GM19455 (cell line): ENCODE measurements around the gene MRPL49.
"Not testable (repeated sequence)": the region's sequence is repeated elsewhere in the genome, so short reads cannot be mapped to it uniquely, and the experiment has no call there.

Experiments used
- ATAC-seq: cut with Tn5 transposase; IDR thresholded peaks from one replicate; pipeline ENCODE4 v1.9.1; 2021; ENCODE audit not compliant: unreplicated experiment

Gene MRPL49

DNA sequence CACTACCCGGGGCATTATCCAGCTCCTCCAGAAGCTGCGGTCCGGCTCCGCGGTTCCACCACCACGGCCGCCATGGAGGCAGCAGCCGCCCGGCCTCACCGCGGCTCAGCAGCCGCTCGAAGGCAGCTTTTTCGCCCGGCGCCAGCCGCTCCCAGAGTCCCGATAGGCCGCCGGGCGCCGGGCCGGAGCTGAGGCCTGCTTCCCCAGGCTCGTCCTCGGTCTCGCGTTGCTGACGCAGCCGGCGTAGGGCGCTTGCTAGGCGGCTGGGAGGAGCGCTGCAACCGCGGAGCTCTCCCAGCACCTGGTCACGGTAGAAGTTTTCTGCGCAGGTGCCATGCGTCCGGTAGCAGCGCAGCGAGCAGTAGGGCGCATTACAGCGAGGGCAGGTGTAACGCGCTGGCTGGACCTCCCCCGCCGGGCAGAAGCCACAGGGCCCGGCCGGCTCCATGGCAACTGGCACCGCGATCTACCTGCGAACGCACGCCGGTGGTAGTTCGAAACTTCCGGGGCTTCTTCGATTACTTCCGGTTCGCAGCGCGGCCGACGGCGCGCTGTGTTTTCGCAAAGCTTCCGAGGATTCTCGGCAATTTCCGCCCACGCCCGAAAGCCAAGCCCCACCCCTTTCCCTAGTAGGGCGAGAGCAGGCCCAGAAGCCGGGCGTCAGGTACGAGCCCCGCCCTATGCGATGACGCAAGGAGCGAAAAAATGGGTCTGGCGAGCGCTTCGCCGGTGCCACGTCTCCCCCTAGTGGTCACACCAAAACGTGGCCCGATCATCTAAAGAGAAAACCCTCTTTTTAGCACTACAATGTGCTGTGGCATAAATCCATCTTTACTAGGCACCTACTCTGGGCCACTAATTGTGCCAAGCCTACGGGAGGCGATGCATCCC is 4.7 kb upstream of the MRPL49 start, which contains the start of gene ZNHIT2:
Gene ZNHIT2, minus strand, starts transcription at position 496 of the 891 bp plus-strand sequence. Its CDS starts 48 bp downstream, at position 448.
- ATAC-seq, result peak; percentile 48

DNA sequence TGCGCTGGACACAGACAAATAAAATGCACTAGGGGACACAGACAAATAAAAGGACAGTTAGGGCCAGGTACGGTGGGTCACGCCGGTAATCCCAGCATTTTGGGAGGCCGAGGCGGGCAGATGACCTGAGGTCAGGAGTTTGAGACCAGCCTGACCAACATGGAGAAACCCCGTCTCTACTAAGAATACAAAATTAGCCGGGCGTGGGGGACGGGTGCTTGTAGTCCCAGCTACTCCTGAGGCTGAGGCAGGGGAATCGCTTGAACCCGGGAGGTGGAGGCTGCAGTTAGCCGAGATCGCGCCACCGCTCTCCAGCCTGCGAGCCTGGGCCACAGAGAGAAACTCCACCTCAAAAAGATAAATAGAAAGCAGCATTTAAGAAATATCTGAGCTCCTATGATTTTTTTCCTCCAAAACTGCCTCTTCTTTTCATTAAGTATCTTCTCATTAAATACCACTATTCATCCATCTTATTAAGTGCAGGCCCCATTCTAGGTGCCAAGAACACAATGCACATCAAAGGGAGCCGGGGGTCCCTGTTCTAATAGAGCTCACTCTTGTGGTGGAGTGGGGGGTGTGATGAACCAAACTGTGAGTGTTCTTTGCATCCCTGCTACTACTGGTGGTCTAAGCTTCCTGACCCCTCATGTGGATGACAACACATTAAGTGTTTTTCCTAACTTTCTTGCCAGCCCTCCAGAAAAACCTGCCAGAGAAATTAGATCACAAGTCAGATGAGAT is 3.9 kb upstream of the MRPL49 start:
- ATAC-seq, result no peak

DNA sequence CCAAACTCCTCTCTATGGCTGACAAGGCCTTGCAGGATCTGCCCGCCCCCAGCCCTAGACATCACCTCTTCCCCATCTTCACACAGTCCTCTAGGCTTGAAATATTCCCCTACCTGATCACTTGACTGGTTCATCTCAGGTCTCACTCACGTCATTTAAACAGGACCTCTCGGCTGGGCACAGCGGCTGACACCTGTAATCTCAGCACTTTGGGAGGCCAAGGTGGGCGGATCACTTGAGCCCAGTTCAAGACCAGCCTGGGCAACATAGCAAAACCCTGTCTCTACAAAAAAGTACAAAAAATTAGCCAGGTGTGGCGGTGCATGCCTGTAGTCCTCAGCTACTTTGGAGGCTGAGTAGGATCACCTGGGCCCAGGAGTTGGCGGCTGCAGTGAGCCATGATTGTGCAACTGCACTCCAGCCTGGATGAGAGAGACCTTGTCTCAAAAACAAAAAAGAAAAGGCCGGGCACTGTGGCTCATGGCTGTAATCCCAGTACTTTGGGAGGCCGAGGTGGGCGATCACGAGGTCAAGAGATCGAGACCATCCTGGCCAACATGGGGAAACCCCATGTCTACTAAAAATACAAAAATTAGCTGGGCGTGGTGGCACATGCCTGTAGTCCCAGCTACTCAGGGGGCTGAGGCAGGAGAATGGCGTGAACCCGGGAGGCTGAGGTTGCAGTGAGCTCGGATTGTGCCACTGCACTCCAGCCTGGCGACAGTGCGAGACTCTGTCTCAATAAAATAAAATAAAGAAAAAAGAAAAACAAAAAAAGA is 3.0 kb upstream of the MRPL49 start:
- not testable (repeated sequence) for ATAC-seq

- ATAC-seq, result no peak
These were observed 2.5 kb upstream of the MRPL49 start for GRCh38 chr11:65119670-65119995.

GRCh38 chr11:65120831-65121230 is 1.3 kb upstream of the MRPL49 start:
- ATAC-seq, result no peak

- no peak for ATAC-seq
These were observed 665 bp upstream of the MRPL49 start for GRCh38 chr11:65121447-65121864.

- no peak for ATAC-seq
These were observed 2.5 kb downstream of the MRPL49 start for GRCh38 chr11:65124480-65125196.

DNA sequence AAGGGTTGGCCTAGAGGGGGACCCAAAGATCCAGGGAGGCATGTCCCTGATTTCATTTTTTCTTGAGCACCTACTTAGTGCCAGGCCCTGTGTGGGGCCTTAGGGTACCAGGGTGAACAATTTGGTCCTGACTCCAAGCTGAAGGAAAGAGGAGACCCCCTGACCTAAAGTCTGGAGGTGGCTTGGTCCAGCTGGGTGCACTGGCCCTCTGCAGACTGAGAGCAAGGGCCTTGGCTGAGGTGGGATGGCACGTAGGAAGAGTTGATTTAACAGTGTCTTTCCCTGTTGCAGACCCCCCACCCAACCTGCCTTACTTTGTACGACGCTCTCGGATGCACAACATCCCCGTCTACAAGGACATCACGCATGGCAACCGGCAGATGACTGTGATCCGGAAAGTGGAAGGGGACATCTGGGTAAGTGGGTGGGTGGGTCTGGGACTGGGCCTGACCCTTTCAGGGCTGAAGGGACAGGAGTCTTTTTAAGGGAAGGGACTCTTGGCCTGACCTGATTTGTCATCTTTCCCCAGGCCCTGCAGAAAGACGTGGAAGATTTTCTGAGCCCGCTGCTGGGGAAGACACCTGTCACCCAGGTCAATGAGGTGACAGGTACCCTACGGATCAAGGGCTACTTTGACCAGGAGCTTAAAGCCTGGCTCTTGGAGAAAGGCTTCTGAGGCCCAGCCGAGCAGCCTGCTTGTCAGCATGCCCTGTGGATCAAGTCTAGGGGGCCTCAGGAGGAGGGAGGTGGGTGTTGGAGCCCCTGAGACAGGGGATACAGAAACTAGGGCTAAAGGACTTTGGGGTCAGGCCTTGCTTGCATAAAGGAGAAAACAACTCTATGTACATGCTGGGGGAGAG is 3.3 kb downstream of the MRPL49 start:
- ATAC-seq, result no peak

DNA sequence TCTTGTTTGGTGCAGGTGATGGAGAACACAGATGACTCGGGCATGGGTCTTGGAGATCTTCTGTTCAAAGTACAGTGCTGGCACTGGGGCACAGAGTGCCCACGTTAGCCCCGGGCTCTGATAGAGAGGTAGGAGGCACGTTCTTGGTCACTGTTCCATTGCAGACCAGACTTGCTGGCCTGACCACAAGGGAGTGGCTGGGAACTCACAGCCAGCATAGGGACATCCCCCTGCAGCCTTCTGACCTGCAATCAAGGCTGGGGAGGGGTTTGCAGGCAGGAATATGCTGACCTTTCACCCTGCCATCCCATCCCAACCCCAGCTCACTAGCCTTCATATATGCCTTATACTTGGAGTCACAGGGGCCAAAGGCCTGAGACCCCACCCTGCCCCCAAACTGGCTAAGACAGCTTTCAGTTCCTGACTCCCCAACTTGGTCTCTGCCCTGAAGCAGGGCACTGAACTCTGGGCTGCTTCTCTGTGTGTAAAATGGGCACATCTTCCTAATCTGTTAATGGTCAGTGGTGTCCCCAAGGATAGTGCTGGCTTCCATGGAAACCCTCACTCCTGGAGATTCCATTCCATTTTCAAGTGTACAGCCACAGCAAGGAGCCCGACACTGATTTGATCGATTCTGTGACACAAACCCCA is 4.6 kb downstream of the MRPL49 start:
- no peak for ATAC-seq

DNA sequence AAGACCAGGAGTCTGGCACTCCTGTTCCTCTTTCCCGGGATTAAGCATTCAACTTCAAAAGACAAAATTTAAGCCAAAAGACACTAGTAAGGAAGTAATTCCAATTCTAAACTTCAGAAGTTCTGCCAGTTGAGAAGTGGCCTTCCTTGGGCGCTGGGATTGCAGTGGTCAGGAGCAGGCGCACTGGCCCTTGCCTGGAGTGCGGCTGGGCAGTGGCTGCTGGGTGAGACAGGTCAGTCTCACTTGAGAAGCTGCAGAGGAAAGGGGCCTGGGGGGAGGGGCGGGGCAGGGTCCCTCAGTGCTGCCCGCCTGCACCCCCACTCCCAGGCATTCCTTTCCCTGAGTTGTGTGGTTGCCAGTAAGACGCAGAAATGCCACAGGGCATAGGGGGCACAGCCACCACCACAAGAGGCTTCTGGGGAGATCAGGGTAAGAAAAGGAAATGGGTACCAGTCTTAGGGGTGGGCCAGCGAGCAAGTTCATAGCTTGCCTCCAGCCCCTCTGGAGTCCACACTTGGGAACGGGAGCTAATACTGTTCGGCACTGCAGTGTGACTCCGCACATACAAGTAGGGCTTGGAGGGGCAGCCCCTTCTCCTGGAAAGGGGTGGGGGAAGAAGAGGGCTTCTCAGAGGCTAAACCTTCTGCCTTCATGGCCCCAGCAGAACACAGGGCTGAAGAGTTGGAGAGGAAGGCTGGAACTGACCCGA is 5.5 kb downstream of the MRPL49 start:
- ATAC-seq, result no peak

DNA sequence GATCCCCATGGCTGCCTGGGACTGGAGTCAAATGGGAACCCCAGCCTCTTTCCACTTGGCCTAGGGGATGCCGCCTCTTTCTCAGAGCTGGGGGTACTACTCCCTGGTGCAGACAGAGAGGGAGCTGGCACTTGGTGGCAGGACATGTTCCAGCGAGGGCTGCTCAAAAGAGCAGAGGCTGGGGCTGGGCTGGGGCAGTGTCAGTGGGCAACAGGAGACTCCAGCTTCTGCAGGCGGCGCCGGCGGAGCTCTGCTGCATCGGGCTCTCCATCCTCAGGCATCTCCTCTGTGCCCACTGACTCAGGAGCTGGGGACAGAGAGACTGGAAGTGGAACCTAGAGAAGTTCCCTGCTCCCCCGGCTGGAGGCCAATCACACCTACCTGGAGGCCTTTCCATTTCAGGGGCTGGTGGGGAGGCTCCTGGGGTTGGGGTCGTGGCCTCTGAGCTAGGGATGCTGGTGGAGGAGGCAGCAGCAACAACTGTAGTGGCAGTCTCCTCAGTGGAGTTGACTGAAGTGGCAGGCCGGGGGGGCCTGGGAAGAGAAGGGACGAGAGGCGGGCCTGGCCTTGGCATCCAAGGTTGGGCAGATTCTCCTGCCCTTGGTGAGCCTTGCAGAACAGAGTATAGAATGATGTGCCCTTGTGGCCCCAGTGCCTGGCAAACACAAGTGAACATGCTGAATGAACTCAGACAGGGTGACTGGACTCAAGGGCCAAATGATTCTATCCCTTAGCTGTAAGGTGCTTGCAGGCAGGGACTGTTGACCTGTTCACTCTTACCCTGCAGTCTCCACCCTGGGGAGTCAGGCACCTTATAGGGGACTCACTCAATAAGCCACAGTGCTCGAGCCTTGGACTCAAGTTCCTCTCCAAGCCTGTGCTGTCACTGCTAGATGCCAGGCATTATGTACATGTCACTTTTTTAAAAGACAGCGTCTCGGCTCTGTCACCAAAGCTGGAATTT is 6.3 kb downstream of the MRPL49 start:
- ATAC-seq, result no peak

DNA sequence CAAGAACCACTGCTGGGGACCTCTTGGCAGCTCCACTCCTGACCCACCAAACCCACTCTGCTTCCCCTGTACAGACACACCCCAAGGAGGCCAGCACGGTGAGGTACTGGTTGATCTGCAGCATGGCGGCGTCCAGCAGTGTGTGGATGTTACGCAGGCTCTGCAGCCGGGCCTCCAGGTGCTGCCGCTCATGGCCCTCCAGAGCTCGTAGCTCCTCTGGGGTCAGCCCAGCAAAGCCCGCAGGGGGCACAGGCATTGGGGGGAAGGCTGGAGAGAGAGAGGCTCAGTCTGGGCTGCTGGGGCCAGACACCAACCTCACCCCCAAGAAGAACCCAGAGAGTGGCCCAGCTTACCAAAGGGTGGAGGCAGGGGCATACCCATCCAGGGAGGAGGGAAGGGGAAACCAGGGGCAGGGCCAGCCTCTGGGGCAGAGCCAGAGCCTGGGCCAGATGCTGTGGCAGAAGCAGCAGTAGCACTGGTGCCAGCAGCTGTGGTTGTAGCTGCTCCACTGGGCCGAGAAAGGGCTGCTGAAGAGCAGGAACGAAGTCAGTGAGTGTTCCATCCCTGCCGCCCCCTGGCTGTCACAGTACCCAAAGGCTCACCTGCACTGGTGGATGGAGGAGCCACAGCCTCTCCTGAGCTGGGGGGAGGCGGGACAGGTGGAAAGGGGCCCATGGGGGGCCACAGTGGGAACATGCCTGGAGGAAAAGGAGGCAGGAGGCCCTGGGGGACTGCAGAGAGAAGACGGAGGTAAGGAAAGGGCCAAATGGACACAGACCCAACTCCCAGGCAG is 7.7 kb downstream of the MRPL49 start:
- no peak for ATAC-seq

GRCh38 chr11:65130631-65131416 is 8.7 kb downstream of the MRPL49 start:
- ATAC-seq, result no peak

DNA sequence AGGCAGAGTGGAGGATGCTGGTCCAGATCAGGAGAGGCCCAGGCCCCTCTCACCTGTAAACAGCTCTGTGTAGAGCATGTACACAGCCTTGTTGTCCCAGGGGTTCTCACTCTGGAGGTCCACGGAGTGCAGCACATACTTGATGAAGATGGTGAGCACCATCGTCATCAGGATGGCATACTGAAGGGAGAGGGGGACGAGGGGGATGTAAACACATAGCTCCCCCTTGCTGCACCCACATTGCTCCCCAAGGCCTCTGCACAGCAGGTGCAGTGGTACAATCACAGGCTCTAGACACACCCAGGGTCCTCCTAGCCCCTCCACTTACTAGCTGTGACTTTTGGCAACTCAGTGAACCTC is 9.3 kb downstream of the MRPL49 start:
- ATAC-seq, result no peak

GRCh38 chr11:65131895-65132237 is 9.7 kb downstream of the MRPL49 start:
- ATAC-seq, result no peak
